Measurements from ENCODE around the gene MAP2K1. TPM values are rescaled to one million over a fixed set of nuclear protein-coding genes. Genes with fewer than 3 reads are reported as not detected.
A peak's percentile ranks its signal among the peaks of the same experiment; 100 is the strongest.
"Not testable (repeated sequence)": the region's sequence is repeated elsewhere in the genome, so short reads cannot be mapped to it uniquely, and the experiment has no call there.

Gene MAP2K1
- total RNA-seq, 1 donor from 2014 or later, result 33.5 TPM

DNA sequence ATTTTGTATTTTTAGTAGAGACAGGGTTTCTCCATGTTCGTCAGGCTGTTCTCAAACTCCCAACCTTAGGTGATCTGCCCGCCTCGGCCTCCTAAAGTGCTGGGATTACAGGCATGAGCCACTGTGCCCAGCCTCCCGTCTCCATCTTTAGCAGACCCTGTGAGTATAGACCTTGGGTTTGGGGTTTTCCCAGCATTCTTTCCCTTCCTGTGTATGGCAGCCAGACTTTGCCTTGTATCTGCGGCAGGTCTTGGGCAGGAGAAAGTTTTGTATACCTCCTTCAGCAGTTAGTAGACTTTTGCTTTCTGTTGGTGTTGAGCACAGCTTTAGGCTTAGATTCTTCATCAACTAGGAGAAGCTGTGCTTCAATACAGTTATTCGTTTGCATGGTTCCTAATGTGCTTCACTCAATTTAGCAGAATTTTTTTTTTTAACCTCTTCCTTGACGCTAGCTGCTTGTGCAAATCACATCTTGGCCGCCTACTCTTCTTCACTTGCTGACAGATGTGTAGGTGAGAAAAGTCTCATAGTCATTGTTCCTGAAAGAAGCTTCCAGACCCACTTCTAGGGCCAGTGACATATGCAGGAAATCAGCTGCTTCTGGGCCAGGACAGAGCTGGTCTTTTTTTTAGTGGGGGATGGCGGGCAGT, 38.4 kb downstream of the MAP2K1 start:
- no peak for DNase-seq (ENCODE audit: low read depth in 2 of 2)

DNA sequence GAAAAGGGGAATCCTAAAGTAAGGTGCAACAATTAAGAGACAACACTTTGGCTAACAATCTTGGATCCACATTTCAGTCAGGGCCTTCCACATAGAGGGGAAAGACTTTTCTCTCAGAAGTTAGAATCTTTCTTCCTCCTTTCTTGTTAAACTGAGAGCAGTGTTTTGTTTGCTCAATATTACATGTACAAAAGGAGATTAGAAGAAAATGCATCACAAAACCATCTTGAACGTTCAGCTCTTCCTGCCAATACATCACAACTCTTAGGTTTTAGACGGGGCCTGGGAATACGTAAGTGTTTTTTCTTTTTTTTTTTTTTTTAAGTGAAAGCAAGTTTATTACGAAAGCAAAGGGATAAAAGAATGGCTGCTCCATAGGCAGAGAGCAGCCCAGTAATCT, 39.1 kb downstream of the MAP2K1 start:
- no peak for DNase-seq (ENCODE audit: low read depth in 2 of 2)

DNA sequence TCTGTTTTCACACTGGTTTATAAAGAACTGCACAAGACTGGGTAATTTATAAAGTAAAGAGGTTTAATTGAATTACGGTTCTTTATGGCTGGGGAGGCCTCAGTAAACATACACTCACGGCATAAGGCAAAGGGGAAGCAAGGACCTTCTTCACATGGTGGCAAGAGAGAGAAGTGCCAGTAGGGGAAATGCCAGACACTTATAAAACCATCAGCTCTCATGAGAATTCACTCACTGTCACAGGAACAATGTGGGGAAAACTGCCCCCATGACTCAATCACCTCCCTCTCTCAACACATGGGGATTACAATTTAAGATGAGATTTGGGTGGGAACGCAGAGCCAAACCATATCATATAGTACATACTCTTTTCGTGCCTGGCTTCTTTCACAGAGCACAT, 42.4 kb downstream of the MAP2K1 start:
- DNase-seq (ENCODE audit: low read depth in 2 of 2), result no peak

- DNase-seq (ENCODE audit: low read depth in 2 of 2), result no peak
Observed at GRCh38 chr15:66429546-66429945, 42.8 kb downstream of the MAP2K1 start.

DNA sequence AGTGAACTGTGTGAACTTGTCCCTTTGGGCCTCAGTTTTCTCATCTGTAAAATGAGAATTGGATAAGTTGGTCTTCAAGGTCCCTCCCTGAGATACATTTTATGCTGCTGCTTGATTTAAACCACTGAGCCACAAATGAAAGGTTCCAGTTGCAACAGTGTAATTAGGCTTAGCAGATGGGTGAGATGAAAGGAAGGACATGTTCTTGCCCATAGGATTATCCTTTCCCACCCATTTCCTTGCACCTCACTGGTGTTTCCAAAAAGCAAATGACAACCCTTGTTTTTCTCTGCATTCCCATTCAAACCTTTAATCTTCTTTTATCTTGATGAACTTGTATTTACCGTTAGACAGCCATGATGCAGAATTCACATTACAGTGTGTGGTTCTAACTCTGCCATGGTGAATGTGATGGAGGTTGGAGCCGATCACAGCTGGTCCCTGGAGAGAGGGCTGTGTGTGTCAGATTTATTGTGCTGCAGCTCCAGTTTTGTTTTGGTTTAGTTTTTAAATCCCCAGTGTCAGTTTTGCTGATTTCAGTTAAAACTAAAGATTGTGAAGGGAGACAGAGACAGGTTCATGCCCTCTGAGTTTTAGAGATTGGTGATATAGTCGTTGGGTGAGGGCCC, 44.0 kb downstream of the MAP2K1 start:
- no peak for DNase-seq (ENCODE audit: low read depth in 2 of 2)

DNA sequence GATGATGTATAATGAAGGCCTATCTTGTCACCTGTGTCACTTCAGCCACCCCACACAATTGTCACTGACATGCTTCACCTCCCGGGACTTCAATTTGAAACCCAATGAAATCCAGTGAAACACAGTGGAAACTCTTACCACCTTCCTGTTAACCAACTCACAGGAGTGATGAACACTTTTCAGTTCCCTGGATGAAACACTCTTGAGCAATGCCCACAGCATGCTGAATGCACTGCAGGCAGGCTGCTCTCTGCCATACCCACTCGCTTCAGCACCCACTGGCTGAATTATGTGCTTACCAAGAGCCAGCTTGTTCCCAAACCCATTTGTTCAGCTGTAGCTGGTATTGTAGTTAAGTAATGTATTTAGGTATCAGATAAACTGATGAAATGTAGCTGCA, 47.0 kb downstream of the MAP2K1 start:
- peak in 1 of 2 donors; percentile 29 for DNase-seq (ENCODE audit: low read depth in 2 of 2)

DNA sequence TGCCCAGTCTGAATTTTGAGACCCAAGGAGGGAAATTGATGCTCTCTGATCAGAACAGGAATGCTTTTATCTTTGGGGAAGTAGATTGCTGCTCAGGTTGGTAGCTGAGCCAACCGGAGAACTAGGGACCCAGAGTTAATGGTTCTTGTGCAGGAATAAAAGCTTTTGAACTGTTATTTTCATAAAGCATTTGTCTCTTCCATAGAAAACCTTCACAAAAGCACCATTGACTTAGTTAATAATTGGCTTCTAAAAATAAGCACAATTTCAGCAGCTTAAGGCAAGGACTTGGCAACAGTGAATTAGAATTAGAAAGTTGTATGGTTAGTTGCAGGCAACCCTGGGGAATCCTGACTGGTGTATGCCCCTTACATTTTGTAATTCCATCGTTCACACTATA, 53.8 kb downstream of the MAP2K1 start:
- no peak for DNase-seq (ENCODE audit: low read depth in 2 of 2)

DNA sequence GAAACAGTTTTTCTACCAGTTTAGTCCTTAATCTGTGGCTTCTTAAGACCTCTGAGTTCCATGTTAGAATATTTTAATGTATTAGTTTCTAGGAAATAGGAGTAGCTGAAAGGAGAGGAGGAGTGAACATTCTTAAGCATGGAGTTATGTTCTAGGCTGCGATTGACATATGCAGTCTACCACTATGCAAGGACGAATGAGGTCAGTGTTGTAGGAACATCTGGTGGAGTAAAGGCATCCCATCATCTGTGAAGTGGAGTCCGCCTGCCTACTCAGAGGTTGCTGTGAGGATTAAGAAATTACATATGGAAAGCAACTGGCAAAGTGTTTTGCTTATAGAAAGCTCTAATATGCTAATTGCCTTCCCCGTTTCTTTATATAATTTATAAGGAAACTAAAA, 65.7 kb downstream of the MAP2K1 start:
- DNase-seq (ENCODE audit: low read depth in 2 of 2), result no peak

GRCh38 chr15:66452971-66453580, 66.4 kb downstream of the MAP2K1 start:
- DNase-seq (ENCODE audit: low read depth in 2 of 2), result no peak

DNA sequence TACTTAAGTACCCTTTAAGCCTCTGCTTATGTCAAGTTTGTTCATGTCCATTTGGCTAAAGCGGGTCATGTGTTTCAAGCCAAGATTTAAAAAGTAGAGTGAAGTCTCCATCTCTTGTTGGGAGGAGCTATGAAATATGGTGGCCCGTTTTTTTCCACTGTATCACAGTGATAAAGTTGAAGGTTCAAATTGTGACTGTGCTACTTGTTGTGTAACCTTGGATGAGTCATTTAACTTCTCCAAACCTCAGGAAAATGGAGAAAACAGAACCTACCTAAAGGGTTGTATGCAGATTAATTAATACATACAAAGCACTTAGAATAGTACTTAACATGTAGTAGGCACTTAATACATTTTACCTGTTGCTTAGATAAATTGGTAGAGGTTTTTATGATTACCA, 67.4 kb downstream of the MAP2K1 start:
- no peak for DNase-seq (ENCODE audit: low read depth in 2 of 2)

- peak in 1 of 2 donors; percentile 48 for DNase-seq (ENCODE audit: low read depth in 2 of 2)
Observed at GRCh38 chr15:66456211-66456610, 69.5 kb downstream of the MAP2K1 start.

GRCh38 chr15:66459818-66460615, 73.3 kb downstream of the MAP2K1 start:
- DNase-seq (ENCODE audit: low read depth in 2 of 2), result no peak

DNA sequence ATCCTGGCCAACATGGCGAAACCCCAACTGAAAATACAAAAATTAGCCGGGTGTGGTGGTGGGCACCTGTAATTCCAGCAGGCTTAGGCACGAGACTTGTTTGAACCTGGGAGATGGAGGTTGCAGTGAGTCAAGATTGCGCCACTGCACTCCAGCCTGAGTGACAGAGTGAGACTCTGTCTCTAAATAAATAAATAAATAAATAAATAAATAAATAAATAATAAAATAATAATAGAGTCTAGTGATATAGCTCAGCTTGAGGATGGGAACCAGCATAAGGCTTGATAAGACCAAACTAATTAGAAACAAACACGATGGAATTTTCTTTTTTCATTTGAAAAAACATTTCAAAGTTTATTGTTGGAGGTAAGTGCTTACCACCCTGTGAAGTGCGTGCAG, 74.6 kb downstream of the MAP2K1 start:
- DNase-seq (ENCODE audit: low read depth in 2 of 2), result not testable (repeated sequence)

- DNase-seq (ENCODE audit: low read depth in 2 of 2), result no peak
Observed at GRCh38 chr15:66461917-66462316, 75.2 kb downstream of the MAP2K1 start.

GRCh38 chr15:66462627-66463026, 75.9 kb downstream of the MAP2K1 start:
- DNase-seq (ENCODE audit: low read depth in 2 of 2), result no peak

GRCh38 chr15:66465294-66465693, 78.6 kb downstream of the MAP2K1 start:
- DNase-seq (ENCODE audit: low read depth in 2 of 2), result not testable (repeated sequence)

- DNase-seq (ENCODE audit: low read depth in 2 of 2), result not testable (repeated sequence)
Observed at GRCh38 chr15:66467162-66468040, 80.7 kb downstream of the MAP2K1 start.

DNA sequence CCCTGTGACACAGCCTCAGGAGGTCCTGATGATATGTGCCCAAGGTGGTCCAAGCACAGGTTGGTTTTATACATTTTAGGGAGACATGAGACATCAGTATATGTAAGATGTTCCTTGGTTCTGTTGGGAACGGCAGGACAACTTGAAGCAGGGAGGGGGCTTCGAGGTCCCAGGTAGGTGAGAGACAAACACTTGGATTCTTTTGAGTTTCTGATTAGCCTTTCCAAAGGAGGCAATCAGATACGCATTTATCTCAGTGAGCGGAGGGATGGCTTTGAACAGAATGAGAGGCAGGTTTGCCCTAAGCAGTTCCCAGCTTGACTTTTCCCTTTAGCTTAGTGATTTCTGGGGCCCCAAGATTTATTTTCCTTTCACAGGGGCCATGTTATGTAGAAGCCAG, 84.1 kb downstream of the MAP2K1 start:
- DNase-seq (ENCODE audit: low read depth in 2 of 2), result not testable (repeated sequence)

- peak; percentile 39 to 68 for DNase-seq (ENCODE audit: low read depth in 2 of 2)
Observed at GRCh38 chr15:66472176-66472999, 85.7 kb downstream of the MAP2K1 start.

GRCh38 chr15:66474135-66474534, 87.4 kb downstream of the MAP2K1 start:
- DNase-seq (ENCODE audit: low read depth in 2 of 2), result no peak
